GM12878 (cell line): ENCODE measurements around the gene BMPR2. TPM values are rescaled to one million over a fixed set of nuclear protein-coding genes. Genes with fewer than 3 reads are reported as not detected.

Experiments
- ATAC-seq: fragments of 200-7000 bp; cut with Tn5 transposase; 3 replicates; pipeline ENCODE4 v1.9.1; 2020; ENCODE audit warnings: mild to moderate bottlenecking, moderate library complexity
- BruUV-seq: library from RNA; stranded (reverse); fragments of 400-500 nt; replicated peaks from 2 replicates; lab custom pipeline; 2021; lab: Mats Ljungman, UMichigan
- CTCF ChIA-PET: fragments of 300-600 bp; sonication (Branson Sonifier 250); formaldehyde crosslinking; extraction: SDS; loops from one replicate; lab custom pipeline; 2021; ENCODE audit warnings: inconsistent platforms; lab: Yijun Ruan, JAX
- POLR2A ChIA-PET: fragments of 350-600 bp; formaldehyde crosslinking; extraction: SDS; loops from one replicate; lab custom pipeline; 2021; ENCODE audit warnings: inconsistent platforms; lab: Charles Lee
- RAD21 ChIA-PET: fragments of 300-600 bp; sonication (Branson Sonifier 250); formaldehyde crosslinking; loops from one replicate; lab custom pipeline; 2023; ENCODE audit warnings: antibody characterized with exemption; ENCODE audit not compliant: unreplicated experiment; lab: Charles Lee
- SMC1A ChIA-PET: fragments of 300-600 bp; sonication (Branson Sonifier 250); formaldehyde crosslinking; loops from one replicate; lab custom pipeline; 2023; ENCODE audit not compliant: unreplicated experiment, uncharacterized antibody; lab: Charles Lee
- DNase-seq: peaks from one replicate; pipeline ENCODE4 v3.0.0-alpha.2; 2011; ENCODE audit warnings: low read depth, low spot score
- FAIRE-seq: peaks from 3 replicates; lab custom pipeline; 2011; peaks lifted over from hg19 to GRCh38; lab: Jason Lieb, UNC
- H2AFZ ChIP-seq: 2 replicates; pipeline ENCODE4 v1.6.0; 2011; ENCODE audit warnings: low read depth, low read length, control low read depth; ENCODE audit not compliant: control insufficient read depth
- H3K27ac ChIP-seq: 2 replicates; pipeline ENCODE4 v1.5.1; 2011; ENCODE audit warnings: control low read depth; ENCODE audit not compliant: control insufficient read depth, insufficient read depth
- H3K27me3 ChIP-seq, 2 experiments: replicated peaks in 1 of 2; 2 replicates each; pipeline versions ENCODE4 v1.6.0 to v1.6.1; 2011; ENCODE audit warnings: low read length in 1 of 2; ENCODE audit not compliant: control insufficient read depth in 2 of 2, insufficient read depth in 2 of 2
- H3K36me3 ChIP-seq, 2 experiments: 2 replicates each; pipeline ENCODE4 v1.5.1; 2011; ENCODE audit warnings: low read length in 1 of 2; ENCODE audit not compliant: control insufficient read depth in 2 of 2, insufficient read depth in 2 of 2
- H3K4me1 ChIP-seq: 2 replicates; pipeline ENCODE4 v1.6.1; 2011; ENCODE audit warnings: mild to moderate bottlenecking, low read length, moderate library complexity, mixed read lengths; ENCODE audit not compliant: control insufficient read depth, insufficient read depth
- H3K4me2 ChIP-seq: 2 replicates; pipeline ENCODE4 v1.6.0; 2011; ENCODE audit warnings: control low read depth; ENCODE audit not compliant: control insufficient read depth, insufficient read depth
- H3K4me3 ChIP-seq: fragments of 200-600 bp; sonication (generic); 2 replicates; pipeline ENCODE4 v1.5.1; 2016
- H3K79me2 ChIP-seq: 2 replicates; pipeline ENCODE4 v1.6.0; 2011; ENCODE audit warnings: low read length; ENCODE audit not compliant: control insufficient read depth, insufficient read depth
- H3K9ac ChIP-seq: 2 replicates; pipeline ENCODE4 v1.8.0; 2011; ENCODE audit warnings: low read length, control low read depth, mixed read lengths; ENCODE audit not compliant: control insufficient read depth, insufficient read depth
- H3K9me3 ChIP-seq: replicated peaks from 3 replicates; pipeline ENCODE4 v1.5.1; 2011; ENCODE audit warnings: mild to moderate bottlenecking, low read length; ENCODE audit not compliant: control insufficient read depth, insufficient read depth
- H4K20me1 ChIP-seq: 2 replicates; pipeline ENCODE4 v1.6.0; 2011; ENCODE audit not compliant: control insufficient read depth, insufficient read depth
- ASH2L ChIP-seq: fragments of 300-600, 200-600 bp; sonication (generic); IDR thresholded peaks from 2 replicates; pipeline ENCODE4 v1.6.1; 2017; ENCODE audit warnings: low read depth, mild to moderate bottlenecking, borderline replicate concordance
- BHLHE40 ChIP-seq, 2 experiments: fragments of 450-650 bp in 1 of 2; IDR thresholded peaks; 2 replicates each; pipeline ENCODE4 v1.6.1; 2011 to 2017; ENCODE audit warnings: low read depth in 2 of 2, borderline replicate concordance in 1 of 2, improper control_type of control experiment in 1 of 2, low read length in 1 of 2, mild to moderate bottlenecking in 1 of 2
- CHD1 ChIP-seq: IDR thresholded peaks from 2 replicates; pipeline ENCODE4 v1.6.1; 2012; ENCODE audit warnings: low read depth, low read length, improper control_type of control experiment
- CHD4 ChIP-seq: fragments of 200-600 bp; sonication (generic); IDR thresholded peaks from 2 replicates; pipeline ENCODE4 v1.6.1; 2016; ENCODE audit warnings: mild to moderate bottlenecking
- HDGF ChIP-seq: fragments of 450-650 bp; IDR thresholded peaks from 2 replicates; pipeline ENCODE4 v1.6.1; 2016; ENCODE audit warnings: antibody characterized with exemption
- MYC ChIP-seq: IDR thresholded peaks from 2 replicates; pipeline ENCODE4 v1.6.1; 2011; ENCODE audit warnings: mild to moderate bottlenecking, low read length, moderate library complexity, inconsistent platforms; ENCODE audit not compliant: insufficient read depth, insufficient replicate concordance, insufficient read length, severe bottlenecking
- NR2F1 ChIP-seq: fragments of 450-650 bp; conservative IDR thresholded peaks from 2 replicates; pipeline ENCODE4 v1.6.1; 2017; ENCODE audit warnings: mild to moderate bottlenecking
- POLR2AphosphoS2 ChIP-seq: IDR thresholded peaks from 2 replicates; pipeline ENCODE4 v1.6.1; 2011; ENCODE audit warnings: low read depth, mild to moderate bottlenecking, low read length, improper control_type of control experiment, moderate library complexity
- SMAD5 ChIP-seq: IDR thresholded peaks from 2 replicates; pipeline ENCODE4 v1.6.1; 2016; ENCODE audit warnings: antibody characterized with exemption, low read depth
- SPI1 ChIP-seq: IDR thresholded peaks from 2 replicates; pipeline ENCODE4 v1.6.1; 2011; ENCODE audit warnings: low read depth, mild to moderate bottlenecking, low read length, moderate library complexity, borderline replicate concordance; ENCODE audit not compliant: insufficient read depth
- STAT1 ChIP-seq: fragments of 450-650 bp; conservative IDR thresholded peaks from 2 replicates; pipeline ENCODE4 v1.6.1; 2014; ENCODE audit warnings: antibody characterized with exemption, mild to moderate bottlenecking
- WRNIP1 ChIP-seq: IDR thresholded peaks from 2 replicates; pipeline ENCODE4 v1.6.1; 2011; ENCODE audit warnings: low read depth, low read length, improper control_type of control experiment, borderline replicate concordance
- ZBED1 ChIP-seq: IDR thresholded peaks from 2 replicates; pipeline ENCODE4 v1.6.1; 2016; ENCODE audit warnings: borderline replicate concordance
- ZSCAN29 ChIP-seq: fragments of 450-650 bp; IDR thresholded peaks from 2 replicates; pipeline ENCODE4 v1.6.1; 2017; ENCODE audit warnings: mild to moderate bottlenecking, moderate library complexity
- WGBS: methylation state at CpG from one replicate; pipeline ENCODE4 v1.1.6; 2016; ENCODE audit warnings: low lambda C conversion rate; ENCODE audit not compliant: insufficient replicate concordance, insufficient coverage; ENCODE audit errors: missing lambda C conversion rate; 5-methylcytosine and 5-hydroxymethylcytosine counted together
- in situ Hi-C: fragments of 300-500 bp; cut with MboI; formaldehyde crosslinking; loops from 9 replicates; pipeline ENCODE4 v1.14.3; 2018; ENCODE audit warnings: mixed read lengths
- intact Hi-C: fragments of 100-400 bp; cut with micrococcal nuclease; formaldehyde crosslinking; loops from one replicate; pipeline ENCODE4 v1.14.2; 2022; ENCODE audit not compliant: unreplicated experiment
- polyA plus RNA-seq, 11 experiments: library from polyadenylated mRNA; depleted of rRNA in 4 of 11; unstranded in 6 of 11; stranded (reverse) in 5 of 11; fragments of >200 nt; fragmentation: Nextera tagmentation in 4 of 11; fragmentation: Illumina TruSeq in 1 of 11; extraction: Ambion mirVana in 4 of 11; extraction: Trizol in 1 of 11; gene quantifications; 1 replicate in 1 of 11; 2 replicates in 10 of 11; pipeline versions ENCODE4 v1.2.1 to v1.2.3, GENCODE V29; 2011 to 2016; ENCODE audit warnings: inconsistent platforms in 2 of 11, missing spikeins in 2 of 11, low read depth in 1 of 11
- total RNA-seq, 4 experiments: library from RNA; depleted of rRNA in 3 of 4; stranded (reverse); fragments of >200 nt in 3 of 4; fragmentation: Illumina TruSeq in 1 of 4; extraction: Trizol in 1 of 4; gene quantifications; 2 replicates each; pipeline versions ENCODE4 v1.2.1 to v1.2.3, GENCODE V29; 2013 to 2021
- TF ChIP-seq, protein P1 (sequence below): fragments of 450-650 bp; conservative IDR thresholded peaks from 2 replicates; pipeline ENCODE4 v1.6.1; 2017; ENCODE audit warnings: mild to moderate bottlenecking, moderate library complexity
- TF ChIP-seq, protein P2 (sequence below): IDR thresholded peaks from 2 replicates; pipeline ENCODE4 v1.6.1; 2012; ENCODE audit warnings: mild to moderate bottlenecking, low read depth, low read length

Gene BMPR2
- total and polyA plus RNA-seq, 10 of the 15 experiments (the other 5 are each of a cell fraction or from before 2014, with no cell fraction given), result 2.4 to 33.0 (median 7.1) TPM

GRCh38 chr2:202353430-202353829 is 22.7 kb upstream of the BMPR2 start:
- FAIRE-seq (no peak), DNase-seq (no peak), ATAC-seq (no peak)
- TF ChIP-seq ASH2L (no peak), ZBED1 (no peak), MYC (no peak), ZSCAN29 (no peak), SPI1 (no peak), BHLHE40 (IDR thresholded peaks at IDR 0.05; ENCODE audit: borderline replicate concordance in 1 of 2, low read depth in 2 of 2, low read length in 1 of 2) (no peak), NR2F1 (no peak), STAT1 (no peak), SMAD5 (no peak), CHD1 (no peak), CHD4 (no peak), WRNIP1 (no peak), POLR2AphosphoS2 (no peak), HDGF (no peak)
- TF ChIP-seq, protein P1, sequence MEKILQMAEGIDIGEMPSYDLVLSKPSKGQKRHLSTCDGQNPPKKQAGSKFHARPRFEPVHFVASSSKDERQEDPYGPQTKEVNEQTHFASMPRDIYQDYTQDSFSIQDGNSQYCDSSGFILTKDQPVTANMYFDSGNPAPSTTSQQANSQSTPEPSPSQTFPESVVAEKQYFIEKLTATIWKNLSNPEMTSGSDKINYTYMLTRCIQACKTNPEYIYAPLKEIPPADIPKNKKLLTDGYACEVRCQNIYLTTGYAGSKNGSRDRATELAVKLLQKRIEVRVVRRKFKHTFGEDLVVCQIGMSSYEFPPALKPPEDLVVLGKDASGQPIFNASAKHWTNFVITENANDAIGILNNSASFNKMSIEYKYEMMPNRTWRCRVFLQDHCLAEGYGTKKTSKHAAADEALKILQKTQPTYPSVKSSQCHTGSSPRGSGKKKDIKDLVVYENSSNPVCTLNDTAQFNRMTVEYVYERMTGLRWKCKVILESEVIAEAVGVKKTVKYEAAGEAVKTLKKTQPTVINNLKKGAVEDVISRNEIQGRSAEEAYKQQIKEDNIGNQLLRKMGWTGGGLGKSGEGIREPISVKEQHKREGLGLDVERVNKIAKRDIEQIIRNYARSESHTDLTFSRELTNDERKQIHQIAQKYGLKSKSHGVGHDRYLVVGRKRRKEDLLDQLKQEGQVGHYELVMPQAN, result no peak
- TF ChIP-seq, protein P2, sequence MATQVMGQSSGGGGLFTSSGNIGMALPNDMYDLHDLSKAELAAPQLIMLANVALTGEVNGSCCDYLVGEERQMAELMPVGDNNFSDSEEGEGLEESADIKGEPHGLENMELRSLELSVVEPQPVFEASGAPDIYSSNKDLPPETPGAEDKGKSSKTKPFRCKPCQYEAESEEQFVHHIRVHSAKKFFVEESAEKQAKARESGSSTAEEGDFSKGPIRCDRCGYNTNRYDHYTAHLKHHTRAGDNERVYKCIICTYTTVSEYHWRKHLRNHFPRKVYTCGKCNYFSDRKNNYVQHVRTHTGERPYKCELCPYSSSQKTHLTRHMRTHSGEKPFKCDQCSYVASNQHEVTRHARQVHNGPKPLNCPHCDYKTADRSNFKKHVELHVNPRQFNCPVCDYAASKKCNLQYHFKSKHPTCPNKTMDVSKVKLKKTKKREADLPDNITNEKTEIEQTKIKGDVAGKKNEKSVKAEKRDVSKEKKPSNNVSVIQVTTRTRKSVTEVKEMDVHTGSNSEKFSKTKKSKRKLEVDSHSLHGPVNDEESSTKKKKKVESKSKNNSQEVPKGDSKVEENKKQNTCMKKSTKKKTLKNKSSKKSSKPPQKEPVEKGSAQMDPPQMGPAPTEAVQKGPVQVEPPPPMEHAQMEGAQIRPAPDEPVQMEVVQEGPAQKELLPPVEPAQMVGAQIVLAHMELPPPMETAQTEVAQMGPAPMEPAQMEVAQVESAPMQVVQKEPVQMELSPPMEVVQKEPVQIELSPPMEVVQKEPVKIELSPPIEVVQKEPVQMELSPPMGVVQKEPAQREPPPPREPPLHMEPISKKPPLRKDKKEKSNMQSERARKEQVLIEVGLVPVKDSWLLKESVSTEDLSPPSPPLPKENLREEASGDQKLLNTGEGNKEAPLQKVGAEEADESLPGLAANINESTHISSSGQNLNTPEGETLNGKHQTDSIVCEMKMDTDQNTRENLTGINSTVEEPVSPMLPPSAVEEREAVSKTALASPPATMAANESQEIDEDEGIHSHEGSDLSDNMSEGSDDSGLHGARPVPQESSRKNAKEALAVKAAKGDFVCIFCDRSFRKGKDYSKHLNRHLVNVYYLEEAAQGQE, result no peak
- no peaks in the 10 kb centered on the region for H3K27me3 ChIP-seq
- ChIA-PET CTCF (no interaction called here), RAD21 (no interaction called here), POLR2A (interaction anchor here (0.6 kb wide), 1 partner anchor 13 kb away, joined by 4 read pairs; no protein-coding TSS in a partner anchor), SMC1A (no interaction called here)
- no peak overlapping the region for H3K4me3 ChIP-seq
- no peak overlapping the region for H3K27ac ChIP-seq
- no peak overlapping the region for H3K9ac ChIP-seq
- no peaks in the 10 kb centered on the region for H3K79me2 ChIP-seq
- H2AFZ ChIP-seq, result no peak overlapping the region
- BruUV-seq, result no TSS peak
- no peaks in the 10 kb centered on the region for H3K9me3 ChIP-seq
- intact Hi-C loops, result no loop called here
- 96% methylated on average over 2 of the region's 2 CpGs for WGBS
- in situ Hi-C loops, result no loop called here
- H4K20me1 ChIP-seq, result no peaks in the 10 kb centered on the region
- H3K4me2 ChIP-seq, result no peak overlapping the region
- no peaks in the 10 kb centered on the region for H3K4me1 ChIP-seq
- H3K36me3 ChIP-seq, result no peaks in the 10 kb centered on the region
